ENCODE measurements around the gene KRT77. TPM values are rescaled to one million over a fixed set of nuclear protein-coding genes. Genes with fewer than 3 reads are reported as not detected.

KRT77 gene
- total RNA-seq, 1 donor from 2014 or later = not detected

DNA sequence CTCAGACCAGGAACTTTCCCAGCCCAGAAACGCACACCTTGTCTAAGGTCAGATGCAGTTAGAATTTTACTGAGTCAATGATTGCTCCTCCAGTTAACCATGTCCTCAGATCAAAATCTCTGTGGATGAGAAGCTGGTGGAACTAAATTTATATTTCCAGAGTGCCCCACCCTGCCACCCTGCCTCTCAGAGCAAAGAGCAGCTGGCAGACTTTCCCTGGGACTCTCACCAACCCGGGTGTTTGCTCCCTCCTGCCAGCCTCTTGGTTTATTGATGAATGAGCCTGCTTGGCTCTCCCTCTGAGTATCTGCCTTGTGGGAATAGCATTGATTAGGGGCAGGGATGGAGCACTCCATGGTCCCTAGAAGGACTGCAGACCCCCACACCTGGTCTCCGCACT is 17.3 kb downstream of the KRT77 start:
- no peak for DNase-seq (ENCODE audit: low read depth)
- no peak overlapping the region for H3K4me3 ChIP-seq (ENCODE audit: low read depth, low read length)
- TF ChIP-seq, protein P1, sequence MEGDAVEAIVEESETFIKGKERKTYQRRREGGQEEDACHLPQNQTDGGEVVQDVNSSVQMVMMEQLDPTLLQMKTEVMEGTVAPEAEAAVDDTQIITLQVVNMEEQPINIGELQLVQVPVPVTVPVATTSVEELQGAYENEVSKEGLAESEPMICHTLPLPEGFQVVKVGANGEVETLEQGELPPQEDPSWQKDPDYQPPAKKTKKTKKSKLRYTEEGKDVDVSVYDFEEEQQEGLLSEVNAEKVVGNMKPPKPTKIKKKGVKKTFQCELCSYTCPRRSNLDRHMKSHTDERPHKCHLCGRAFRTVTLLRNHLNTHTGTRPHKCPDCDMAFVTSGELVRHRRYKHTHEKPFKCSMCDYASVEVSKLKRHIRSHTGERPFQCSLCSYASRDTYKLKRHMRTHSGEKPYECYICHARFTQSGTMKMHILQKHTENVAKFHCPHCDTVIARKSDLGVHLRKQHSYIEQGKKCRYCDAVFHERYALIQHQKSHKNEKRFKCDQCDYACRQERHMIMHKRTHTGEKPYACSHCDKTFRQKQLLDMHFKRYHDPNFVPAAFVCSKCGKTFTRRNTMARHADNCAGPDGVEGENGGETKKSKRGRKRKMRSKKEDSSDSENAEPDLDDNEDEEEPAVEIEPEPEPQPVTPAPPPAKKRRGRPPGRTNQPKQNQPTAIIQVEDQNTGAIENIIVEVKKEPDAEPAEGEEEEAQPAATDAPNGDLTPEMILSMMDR (conservative IDR thresholded peaks at IDR 0.05; ENCODE audit: low read depth, low read length) = no peak

DNA sequence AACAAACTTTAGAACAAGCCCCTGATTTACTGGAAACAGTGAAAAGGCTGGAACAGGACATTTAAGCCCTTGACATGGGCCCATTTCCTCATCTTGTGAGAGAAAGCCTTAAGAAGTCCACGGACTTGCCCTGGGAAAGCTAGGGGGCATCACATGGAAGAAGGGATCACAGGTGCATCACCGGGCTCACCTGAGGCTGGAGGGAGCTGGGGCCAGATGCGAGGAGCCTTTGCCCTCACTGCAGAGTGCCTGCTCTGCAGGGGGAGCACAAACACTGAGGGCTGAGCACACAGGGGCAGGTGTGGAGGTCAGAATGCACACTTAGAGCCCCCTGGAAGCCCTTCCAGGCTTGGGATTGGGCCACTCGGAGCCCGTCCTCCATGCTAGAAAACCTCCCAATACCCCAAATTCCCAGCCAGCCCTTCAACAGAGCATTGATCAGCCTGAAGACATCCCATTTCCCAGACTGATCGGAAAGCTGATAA is 17.9 kb downstream of the KRT77 start:
- DNase-seq (ENCODE audit: low read depth) = no peak
- H3K4me3 ChIP-seq (ENCODE audit: low read depth, low read length) = no peak overlapping the region
- TF ChIP-seq, protein P1 (conservative IDR thresholded peaks at IDR 0.05; ENCODE audit: low read depth, low read length) = no peak

DNA sequence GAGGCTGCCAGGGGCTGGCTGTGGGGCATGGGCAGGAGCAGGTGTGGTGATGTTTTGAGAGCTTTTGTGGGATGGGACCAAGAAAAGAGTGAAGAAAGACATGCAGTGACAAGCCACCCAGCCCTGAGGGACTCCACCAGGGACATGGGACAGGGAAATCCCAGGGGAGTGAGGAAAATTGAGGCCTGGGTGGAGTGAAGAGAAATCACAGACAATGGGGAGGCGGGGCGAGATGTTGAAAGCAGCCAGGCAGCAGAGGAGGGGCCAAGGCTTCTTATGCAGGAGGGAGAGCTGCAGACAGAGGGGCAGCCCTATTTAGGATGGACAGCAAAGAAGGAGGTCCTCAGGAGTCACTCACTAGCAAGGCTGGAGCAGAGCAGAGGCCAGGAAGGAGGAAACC is 18.9 kb downstream of the KRT77 start:
- no peak for DNase-seq (ENCODE audit: low read depth)
- TF ChIP-seq, protein P1 (conservative IDR thresholded peaks at IDR 0.05; ENCODE audit: low read depth, low read length) = no peak
- no peak overlapping the region for H3K4me3 ChIP-seq (ENCODE audit: low read depth, low read length)

DNA sequence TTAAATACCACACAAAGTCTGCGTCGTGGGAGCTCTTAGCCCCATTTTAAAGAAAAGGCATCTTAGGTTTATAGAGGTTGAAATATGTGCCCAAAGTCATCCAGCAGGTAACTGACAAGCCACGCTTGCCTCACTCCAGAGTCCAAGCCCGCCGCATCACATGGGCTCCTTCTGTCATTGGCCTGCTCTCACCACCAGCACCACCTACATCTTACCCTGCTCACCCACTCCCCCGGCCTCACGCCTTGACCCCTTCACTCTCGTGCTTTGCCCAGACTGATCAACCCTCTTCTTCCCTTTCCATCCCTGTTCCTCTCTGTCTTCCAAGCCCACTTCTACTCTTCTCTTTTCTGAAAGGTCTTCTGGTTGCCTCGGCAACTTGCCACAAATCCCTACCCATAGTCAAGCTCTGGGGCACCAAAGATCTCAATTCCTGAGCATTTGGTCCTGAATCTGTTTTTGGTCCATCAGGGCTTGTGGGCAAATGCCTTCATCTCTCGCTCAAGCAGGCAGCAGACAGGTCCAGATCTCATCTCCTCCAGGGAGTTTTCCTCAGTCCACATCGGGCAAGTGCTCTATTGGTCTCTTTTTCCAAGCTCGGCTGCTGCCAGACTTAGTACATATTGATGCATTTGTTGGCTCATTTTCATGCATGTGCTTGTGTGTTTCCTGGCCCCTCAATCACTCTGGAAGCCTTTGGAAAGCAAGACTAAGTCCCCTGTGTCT is 19.6 kb downstream of the KRT77 start:
- TF ChIP-seq, protein P1 (conservative IDR thresholded peaks at IDR 0.05; ENCODE audit: low read depth, low read length) = no peak
- DNase-seq (ENCODE audit: low read depth) = no peak
- no peak overlapping the region for H3K4me3 ChIP-seq (ENCODE audit: low read depth, low read length)

DNA sequence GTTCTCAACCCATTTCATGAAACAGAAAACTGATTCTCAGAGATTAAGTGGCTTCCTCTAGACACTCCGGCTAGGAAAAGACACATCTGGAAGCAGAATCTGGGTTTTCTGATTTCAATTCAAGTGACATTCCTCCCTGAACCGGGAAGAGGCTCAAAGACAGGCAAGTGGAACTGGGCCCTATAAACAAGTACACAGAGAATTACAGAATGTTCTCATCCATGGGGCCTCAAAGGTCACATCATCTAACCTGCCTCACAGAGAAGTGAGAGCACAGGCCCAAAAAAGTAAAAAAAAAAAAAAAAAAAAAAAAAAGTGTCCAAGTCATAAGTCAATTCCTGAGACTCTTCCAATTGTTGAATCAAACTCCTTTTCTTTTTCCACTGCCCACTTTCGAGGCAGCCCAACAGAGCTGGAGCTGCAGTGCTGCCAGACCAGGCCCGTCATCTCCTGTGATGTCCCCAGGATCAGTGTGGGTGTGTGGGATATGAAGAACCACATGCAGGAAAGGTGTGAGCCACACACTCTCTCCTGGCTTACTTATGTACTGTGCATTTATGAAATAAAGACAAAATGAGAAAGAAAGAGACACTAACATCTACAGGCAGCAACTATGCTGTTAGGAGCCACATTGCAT is 20.3 kb downstream of the KRT77 start:
- H3K4me3 ChIP-seq (ENCODE audit: low read depth, low read length) = no peak overlapping the region
- no peak for DNase-seq (ENCODE audit: low read depth)
- TF ChIP-seq, protein P1 (conservative IDR thresholded peaks at IDR 0.05; ENCODE audit: low read depth, low read length) = no peak

DNA sequence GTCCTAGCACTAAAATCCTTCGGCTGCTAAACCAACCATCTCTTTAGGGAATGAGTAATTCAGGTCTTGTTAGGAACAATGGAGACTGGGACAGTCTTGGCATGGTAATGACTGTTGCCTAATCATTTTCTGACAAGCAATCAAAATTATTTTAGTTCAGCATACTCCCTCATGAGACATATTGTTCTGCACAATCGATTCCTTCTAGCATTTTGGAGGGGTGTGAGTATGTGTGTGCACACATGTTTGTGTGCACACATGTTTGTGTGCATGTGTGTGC is 21.0 kb downstream of the KRT77 start:
- DNase-seq (ENCODE audit: low read depth) = no peak
- H3K4me3 ChIP-seq (ENCODE audit: low read depth, low read length) = no peak overlapping the region
- TF ChIP-seq, protein P1 (conservative IDR thresholded peaks at IDR 0.05; ENCODE audit: low read depth, low read length) = no peak
